Measurements from ENCODE around the gene TTC27. TPM values are rescaled to one million over a fixed set of nuclear protein-coding genes. Genes with fewer than 3 reads are reported as not detected.

TTC27 gene
- total and polyA plus RNA-seq, 8 donors, result 3.4 to 13.3 (median 9.9) TPM

DNA sequence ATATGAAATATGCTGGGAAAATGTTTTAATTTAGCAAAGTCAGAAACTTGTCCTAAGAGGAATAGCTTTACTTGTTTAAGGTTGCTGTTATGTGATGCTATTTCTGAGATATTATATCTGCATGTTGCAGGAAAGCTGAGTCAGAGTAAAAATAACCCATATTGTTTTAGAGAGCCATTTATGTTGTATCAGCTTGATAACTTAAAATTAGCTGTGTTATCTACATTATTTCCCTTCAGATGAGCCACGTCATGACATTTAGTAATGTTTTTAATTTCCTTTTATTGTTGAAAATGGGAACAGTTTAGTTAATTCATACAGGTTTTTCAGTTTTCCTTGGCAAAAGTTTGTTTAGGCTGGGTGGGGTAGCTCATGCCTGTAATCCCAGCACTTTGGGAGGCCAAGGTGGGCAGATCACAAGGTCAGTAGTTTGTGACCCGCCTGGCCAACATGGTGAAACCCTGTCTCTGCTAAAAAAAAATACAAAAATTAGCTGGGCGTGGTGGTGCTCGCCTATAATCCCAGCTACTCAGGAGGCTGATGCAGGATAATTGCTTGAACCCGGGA is 55.8 kb downstream of the TTC27 start:
- no peaks in the 10 kb centered on the region for H3K9me3 ChIP-seq
- H3K27me3 ChIP-seq, result no peaks in the 10 kb centered on the region
- intact Hi-C loops (cut with DNase I), result no loop called here
- TF ChIP-seq, protein P1, sequence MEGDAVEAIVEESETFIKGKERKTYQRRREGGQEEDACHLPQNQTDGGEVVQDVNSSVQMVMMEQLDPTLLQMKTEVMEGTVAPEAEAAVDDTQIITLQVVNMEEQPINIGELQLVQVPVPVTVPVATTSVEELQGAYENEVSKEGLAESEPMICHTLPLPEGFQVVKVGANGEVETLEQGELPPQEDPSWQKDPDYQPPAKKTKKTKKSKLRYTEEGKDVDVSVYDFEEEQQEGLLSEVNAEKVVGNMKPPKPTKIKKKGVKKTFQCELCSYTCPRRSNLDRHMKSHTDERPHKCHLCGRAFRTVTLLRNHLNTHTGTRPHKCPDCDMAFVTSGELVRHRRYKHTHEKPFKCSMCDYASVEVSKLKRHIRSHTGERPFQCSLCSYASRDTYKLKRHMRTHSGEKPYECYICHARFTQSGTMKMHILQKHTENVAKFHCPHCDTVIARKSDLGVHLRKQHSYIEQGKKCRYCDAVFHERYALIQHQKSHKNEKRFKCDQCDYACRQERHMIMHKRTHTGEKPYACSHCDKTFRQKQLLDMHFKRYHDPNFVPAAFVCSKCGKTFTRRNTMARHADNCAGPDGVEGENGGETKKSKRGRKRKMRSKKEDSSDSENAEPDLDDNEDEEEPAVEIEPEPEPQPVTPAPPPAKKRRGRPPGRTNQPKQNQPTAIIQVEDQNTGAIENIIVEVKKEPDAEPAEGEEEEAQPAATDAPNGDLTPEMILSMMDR (IDR thresholded peaks at IDR 0.05), result no peak
- WGBS, 2 donors, result 95 to 97% methylated on average over 5 of the region's 5 CpGs
- ATAC-seq (no peak), FAIRE-seq (no peak), DNase-seq (no peak)
- no peaks in the 10 kb centered on the region for H3K36me3 ChIP-seq
- no peaks in the 10 kb centered on the region for H3K4me1 ChIP-seq
- H3K27ac ChIP-seq, result no peak overlapping the region
- no peak overlapping the region for H3K4me3 ChIP-seq

DNA sequence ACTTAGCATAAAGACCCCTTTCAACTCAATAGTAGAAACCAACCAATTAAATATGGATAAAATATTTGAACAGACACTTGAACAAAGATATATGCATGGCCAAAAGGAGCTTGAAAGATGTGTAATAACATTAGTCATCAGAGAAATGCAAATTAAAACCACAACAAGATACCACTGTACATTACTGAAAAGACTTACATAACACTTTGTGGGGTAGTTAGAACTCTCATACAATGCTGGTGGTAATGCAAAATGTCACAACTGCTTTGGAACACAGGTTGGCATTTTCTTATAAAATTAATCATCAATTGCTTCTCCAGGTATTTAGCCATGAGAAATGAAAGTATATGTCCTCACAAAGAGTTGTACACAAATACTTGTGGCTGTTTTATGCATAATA is 60.7 kb downstream of the TTC27 start:
- TF ChIP-seq, protein P1 (IDR thresholded peaks at IDR 0.05), result no peak
- H3K4me3 ChIP-seq, result no peak overlapping the region
- intact Hi-C loops (cut with DNase I), result no loop called here
- H3K27ac ChIP-seq, result no peak overlapping the region
- H3K36me3 ChIP-seq, result no peaks in the 10 kb centered on the region
- no peaks in the 10 kb centered on the region for H3K27me3 ChIP-seq
- FAIRE-seq (no peak), ATAC-seq (no peak), DNase-seq (no peak)
- no peaks in the 10 kb centered on the region for H3K4me1 ChIP-seq
- no peaks in the 10 kb centered on the region for H3K9me3 ChIP-seq

DNA sequence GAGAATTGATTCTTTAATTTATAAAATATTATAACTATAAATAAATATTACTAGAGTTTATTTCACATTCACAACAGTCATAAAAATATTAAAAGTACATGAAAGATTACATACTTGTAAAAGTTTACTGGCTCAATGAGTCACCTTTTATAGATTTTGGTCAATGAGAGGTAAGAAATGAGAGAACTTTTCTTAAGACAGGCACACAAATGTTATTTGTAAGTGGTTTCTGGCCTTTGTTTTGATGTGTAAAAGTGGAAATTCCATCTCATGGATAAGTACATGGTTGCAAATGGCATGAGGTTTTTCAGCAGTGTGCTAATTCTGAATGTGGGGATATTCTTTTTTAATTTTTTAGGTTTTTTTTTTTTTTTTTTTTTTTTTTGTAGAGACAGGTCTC is 63.8 kb downstream of the TTC27 start:
- Histone ChIP-seq H3K36me3 (no peaks in the 10 kb centered on the region), H3K27me3 (no peaks in the 10 kb centered on the region), H3K4me3 (no peak overlapping the region), H3K9me3 (no peaks in the 10 kb centered on the region), H3K27ac (no peak overlapping the region), H3K4me1 (no peaks in the 10 kb centered on the region)
- DNase-seq, result no peak
- intact Hi-C loops (cut with DNase I), result no loop called here
- no peak for FAIRE-seq
- TF ChIP-seq, protein P1 (IDR thresholded peaks at IDR 0.05), result no peak
- no peak for ATAC-seq

DNA sequence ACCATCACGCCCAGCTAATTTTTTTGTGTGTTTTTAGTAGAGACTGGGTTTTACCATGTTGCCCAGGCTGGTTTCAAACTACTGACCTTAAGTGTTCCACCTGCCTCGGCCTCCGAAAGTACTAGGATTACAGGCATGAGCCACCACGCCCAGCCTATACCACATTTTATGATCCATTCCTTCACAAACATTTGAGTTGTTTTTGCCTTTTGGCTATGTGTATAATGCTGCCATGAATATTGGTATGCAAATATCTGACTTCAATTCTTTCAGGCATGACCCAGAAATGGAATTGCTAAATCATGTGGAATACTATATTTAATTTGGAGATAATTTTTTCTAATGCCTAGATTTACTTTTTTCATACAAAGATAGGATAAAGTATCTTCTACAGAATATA is 68.6 kb downstream of the TTC27 start:
- Histone ChIP-seq H3K4me1 (no peaks in the 10 kb centered on the region), H3K36me3 (no peaks in the 10 kb centered on the region), H3K27ac (no peak overlapping the region), H3K9me3 (no peaks in the 10 kb centered on the region), H3K27me3 (no peaks in the 10 kb centered on the region), H3K4me3 (no peak overlapping the region)
- WGBS, 2 donors, result 93 to 99% methylated on average over 4 of the region's 4 CpGs
- FAIRE-seq (no peak), DNase-seq (no peak), ATAC-seq (no peak)
- TF ChIP-seq, protein P1 (IDR thresholded peaks at IDR 0.05), result no peak
- intact Hi-C loops (cut with DNase I), result no loop called here

DNA sequence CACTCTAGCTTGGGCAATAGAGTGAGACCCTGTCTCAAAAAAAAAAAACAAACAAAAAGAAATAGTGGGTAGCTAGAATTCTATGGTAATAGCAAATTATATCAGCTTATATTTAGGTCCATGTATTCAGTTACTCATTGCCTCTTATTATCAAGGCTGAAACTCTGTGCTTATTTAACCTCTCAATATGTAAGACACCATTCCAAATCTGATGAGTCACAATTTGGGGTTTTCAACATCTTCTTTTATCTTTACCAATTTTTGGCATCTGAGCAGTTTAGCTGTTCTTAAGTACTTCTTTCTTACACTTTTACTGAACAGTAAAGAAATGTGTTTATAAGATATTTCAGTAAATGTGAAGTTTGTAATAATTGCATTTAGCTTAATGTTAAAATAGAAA is 69.3 kb downstream of the TTC27 start:
- Histone ChIP-seq H3K9me3 (no peaks in the 10 kb centered on the region), H3K4me3 (no peak overlapping the region), H3K4me1 (no peaks in the 10 kb centered on the region), H3K27me3 (no peaks in the 10 kb centered on the region), H3K27ac (no peak overlapping the region), H3K36me3 (no peaks in the 10 kb centered on the region)
- ATAC-seq (peak in 1 of 4 donors; percentile 28), DNase-seq (no peak), FAIRE-seq (no peak)
- TF ChIP-seq, protein P1 (IDR thresholded peaks at IDR 0.05), result no peak
- intact Hi-C loops (cut with DNase I), result no loop called here

Data from pancreas (tissue), 10 donors.